T-cell (primary cell): Measurements from ENCODE around the gene KRTAP10-8. TPM values are rescaled to one million over a fixed set of nuclear protein-coding genes. Genes with fewer than 3 reads are reported as not detected.
A peak's percentile ranks its signal among the peaks of the same experiment; 100 is the strongest.

Source experiments
- ATAC-seq, 4 experiments: fragments of 200-7000 bp in 3 of 4; fragments of 150-1000 bp in 1 of 4; cut with Tn5 transposase; replicated peaks in 1 of 4; 1 replicate in 3 of 4; 2 replicates in 1 of 4; pipeline ENCODE4 v1.10.0; 2021; ENCODE audit warnings: moderate library complexity in 3 of 4, mild to moderate bottlenecking in 2 of 4, moderate number of reproducible peaks in 1 of 4
- CTCF ChIA-PET, 2 donors: fragments of 300-600 bp; sonication (Branson Sonifier 250); formaldehyde crosslinking; loops; one replicate each; lab custom pipeline; 2022; ENCODE audit warnings: antibody characterized with exemption in 2 of 2; lab: Charles Lee
- POLR2A ChIA-PET, 2 donors: fragments of 300-600 bp; sonication (Branson Sonifier 250); formaldehyde crosslinking; loops; one replicate each; lab custom pipeline; 2022; ENCODE audit warnings: antibody characterized with exemption in 2 of 2; lab: Charles Lee
- DNase-seq, 35 experiments: peaks; one replicate each; pipeline versions ENCODE4 v3.0.0 to v3.0.0-alpha.2; 2013 to 2023
- H3K27ac ChIP-seq: one replicate; pipeline ENCODE4 v1.5.1; 2013; ENCODE audit warnings: low read length
- H3K27me3 ChIP-seq, 2 experiments: replicated peaks in 1 of 2; 1 replicate in 1 of 2; 2 replicates in 1 of 2; pipeline versions ENCODE4 v1.6.1 to v1.7.0; 2013; ENCODE audit warnings: low read length in 1 of 2, mixed read lengths in 1 of 2; ENCODE audit not compliant: control insufficient read depth in 2 of 2, insufficient read depth in 2 of 2; ENCODE audit errors: extremely low read depth in 1 of 2
- H3K36me3 ChIP-seq, 2 donors: 1 replicate in 1 of 2; 2 replicates in 1 of 2; pipeline versions ENCODE4 v1.6.1 to v1.7.0; 2013; ENCODE audit warnings: low read length in 1 of 2; ENCODE audit not compliant: control insufficient read depth in 2 of 2, insufficient read depth in 1 of 2; ENCODE audit errors: extremely low read depth in 1 of 2
- H3K4me1 ChIP-seq, 2 experiments: 1 replicate in 1 of 2; 2 replicates in 1 of 2; pipeline versions ENCODE4 v1.6.1 to v1.7.0; 2013; ENCODE audit warnings: low read length in 2 of 2, mixed read lengths in 1 of 2; ENCODE audit not compliant: insufficient read depth in 2 of 2, control insufficient read depth in 1 of 2; ENCODE audit errors: extremely low read depth in 1 of 2
- H3K4me3 ChIP-seq, 2 donors: 1 replicate in 1 of 2; 2 replicates in 1 of 2; pipeline versions ENCODE4 v1.5.1 to v1.7.0; 2013; ENCODE audit warnings: mild to moderate bottlenecking in 2 of 2, low read length in 1 of 2, moderate library complexity in 1 of 2; ENCODE audit not compliant: control insufficient read depth in 1 of 2; ENCODE audit errors: extremely low read depth in 1 of 2
- H3K9me3 ChIP-seq: 2 replicates; pipeline ENCODE4 v1.7.0; 2013
- H3K27ac Mint-ChIP-seq, 2 donors: one replicate each; pipeline ENCODE4 v1.8.0; 2020 to 2021; ENCODE audit warnings: mild to moderate bottlenecking in 2 of 2, mixed read lengths in 2 of 2
- H3K27me3 Mint-ChIP-seq, 2 donors: one replicate each; pipeline ENCODE4 v1.8.0; 2021 to 2022; ENCODE audit warnings: mixed read lengths in 2 of 2
- H3K36me3 Mint-ChIP-seq: one replicate; pipeline ENCODE4 v1.8.0; 2021; ENCODE audit warnings: mixed read lengths
- H3K4me1 Mint-ChIP-seq, 3 donors: one replicate each; pipeline ENCODE4 v1.8.0; 2020 to 2022; ENCODE audit warnings: mixed read lengths in 3 of 3, mild to moderate bottlenecking in 1 of 3
- H3K4me3 Mint-ChIP-seq, 3 donors: one replicate each; pipeline ENCODE4 v1.8.0; 2020 to 2022; ENCODE audit warnings: mild to moderate bottlenecking in 3 of 3, mixed read lengths in 3 of 3, moderate library complexity in 3 of 3
- H3K9me3 Mint-ChIP-seq, 3 donors: one replicate each; pipeline ENCODE4 v1.8.0; 2020 to 2022; ENCODE audit warnings: mixed read lengths in 3 of 3
- WGBS: methylation state at CpG from one replicate; pipeline ENCODE4 v1.1.5; 2013; ENCODE audit warnings: missing lambda C conversion rate; ENCODE audit not compliant: insufficient coverage; 5-methylcytosine and 5-hydroxymethylcytosine counted together
- total RNA-seq, 35 experiments: library from RNA in 6 of 35; stranded (reverse) in 6 of 35; fragments of 120-200 nt in 1 of 35; gene quantifications; one replicate each; pipeline versions ENCODE4 v1.2.1 to v1.2.4 and lab custom pipeline; 2013 to 2026

The KRTAP10-8 gene
- total RNA-seq, 5 donors from 2014 or later (not counting 1 experiment from before 2014, with no cell fraction given) = not detected

DNA sequence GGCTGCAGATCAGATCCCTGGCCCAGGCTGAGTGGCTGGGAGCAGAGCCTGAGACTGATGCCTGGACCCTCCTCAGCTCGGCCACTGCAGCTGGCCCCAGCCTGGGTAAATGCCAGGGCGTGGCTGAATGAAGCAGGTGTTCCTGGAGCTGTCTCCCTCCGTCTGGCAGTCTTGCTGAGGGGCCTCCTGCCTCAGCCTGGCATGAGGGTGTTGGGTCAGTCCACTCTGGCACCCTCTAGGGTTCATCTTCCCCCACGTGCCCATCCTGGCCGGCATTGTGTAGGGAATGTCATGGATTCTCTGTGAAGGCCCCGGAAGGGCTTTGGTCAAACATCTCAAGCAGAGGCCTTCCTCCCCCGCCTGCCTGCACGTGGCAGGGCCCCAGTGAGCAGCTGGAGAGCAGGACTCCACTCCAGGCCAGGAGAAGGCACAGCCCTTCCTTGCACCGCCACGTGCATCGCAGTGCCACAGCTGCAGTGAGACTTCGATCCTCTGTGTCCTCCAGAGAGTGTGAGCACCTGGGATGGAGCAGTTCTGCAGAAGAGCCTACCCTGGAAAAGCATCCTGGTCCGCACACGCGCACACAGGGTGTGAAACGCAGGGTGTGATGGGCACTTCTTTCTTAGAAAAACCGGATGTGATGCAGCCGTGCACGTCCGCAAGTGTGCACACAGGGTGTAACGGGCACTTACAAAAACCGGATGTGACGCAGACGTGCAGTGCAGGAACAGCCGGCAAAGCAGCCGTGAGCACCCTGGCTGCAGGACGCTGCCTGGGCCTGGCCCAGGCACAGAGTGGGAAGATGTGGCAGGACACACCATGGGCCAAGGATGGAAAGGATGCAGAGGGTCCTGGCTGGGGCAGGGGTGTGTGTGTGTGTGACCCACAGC is 43.0 kb upstream of the KRTAP10-8 start:
- H3K27me3 ChIP-seq = peaks cover 0 to 31% of the 10 kb centered on the region in 2 experiments
- ATAC-seq = no peak
- ChIA-PET CTCF (interaction anchor here in 1 of 2 donors (0.5 kb wide), 1 partner anchor 92 kb away, joined by 3 read pairs; no protein-coding TSS in a partner anchor), POLR2A (no interaction called here)
- H3K27ac Mint-ChIP-seq = no peak overlapping the region
- H3K4me3 Mint-ChIP-seq = no peak overlapping the region
- H3K9me3 Mint-ChIP-seq = no peaks in the 10 kb centered on the region
- no peak overlapping the region for H3K27ac ChIP-seq
- DNase-seq = peak in 1 of 35 experiments; percentile 9
- H3K36me3 ChIP-seq = no peaks in the 10 kb centered on the region
- H3K4me1 ChIP-seq = no peaks in the 10 kb centered on the region
- H3K36me3 Mint-ChIP-seq = no peaks in the 10 kb centered on the region
- H3K9me3 ChIP-seq = no peaks in the 10 kb centered on the region
- H3K27me3 Mint-ChIP-seq = peaks cover 3 to 5% of the 10 kb centered on the region in 2 donors
- WGBS = 82% methylated on average over 27 of the region's 27 CpGs
- H3K4me1 Mint-ChIP-seq = peaks cover 10 to 17% (median 14%) of the 10 kb centered on the region in 3 donors
- no peak overlapping the region for H3K4me3 ChIP-seq

DNA sequence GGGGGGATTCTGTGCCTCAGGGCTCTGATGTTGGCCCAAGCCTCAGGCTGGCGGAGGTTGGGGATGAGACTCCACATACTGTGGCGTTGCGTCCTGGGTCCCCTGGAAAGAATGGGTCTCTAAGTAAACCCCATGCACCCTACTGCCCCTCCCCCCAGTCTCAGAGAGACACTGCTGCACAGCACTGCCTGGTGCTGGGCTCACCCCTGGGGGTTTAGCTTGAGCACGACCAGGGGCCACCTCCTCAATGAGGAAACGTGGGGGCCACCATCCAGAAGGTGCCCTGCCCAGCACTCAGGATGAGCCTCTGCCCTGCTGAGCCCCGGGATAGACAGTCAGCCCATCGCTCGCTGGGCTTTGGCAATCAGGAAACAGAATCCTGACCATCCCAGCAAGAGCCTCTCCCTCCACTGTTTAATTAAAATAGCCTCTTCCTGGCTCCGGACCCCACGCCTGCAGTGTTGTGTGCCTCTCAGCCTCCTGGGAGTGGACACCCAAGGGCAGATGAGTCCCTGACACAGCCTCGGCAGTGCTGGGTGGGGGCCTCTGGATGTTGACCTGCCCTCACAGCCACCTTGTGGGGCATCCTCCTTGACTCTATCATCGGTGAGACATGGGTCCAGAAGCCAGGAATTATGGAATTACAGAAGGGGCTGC is 41.9 kb upstream of the KRTAP10-8 start:
- POLR2A ChIA-PET = no interaction called here
- Histone ChIP-seq H3K27ac (no peak overlapping the region), H3K4me1 (peaks cover 0 to 7% of the 10 kb centered on the region in 2 experiments), H3K27me3 (peaks cover 0 to 39% of the 10 kb centered on the region in 2 experiments), H3K36me3 (no peaks in the 10 kb centered on the region), H3K4me3 (no peak overlapping the region), H3K9me3 (no peaks in the 10 kb centered on the region)
- 78% methylated on average over 9 of the region's 12 CpGs for WGBS
- DNase-seq = no peak
- no peak for ATAC-seq
- Mint-ChIP-seq H3K4me1 (peaks cover 6 to 10% (median 8%) of the 10 kb centered on the region in 3 donors), H3K27ac (no peak overlapping the region), H3K9me3 (no peaks in the 10 kb centered on the region), H3K4me3 (no peak overlapping the region), H3K27me3 (peaks cover 7 to 11% of the 10 kb centered on the region in 2 donors), H3K36me3 (no peaks in the 10 kb centered on the region)
- CTCF ChIA-PET = no interaction called here

DNA sequence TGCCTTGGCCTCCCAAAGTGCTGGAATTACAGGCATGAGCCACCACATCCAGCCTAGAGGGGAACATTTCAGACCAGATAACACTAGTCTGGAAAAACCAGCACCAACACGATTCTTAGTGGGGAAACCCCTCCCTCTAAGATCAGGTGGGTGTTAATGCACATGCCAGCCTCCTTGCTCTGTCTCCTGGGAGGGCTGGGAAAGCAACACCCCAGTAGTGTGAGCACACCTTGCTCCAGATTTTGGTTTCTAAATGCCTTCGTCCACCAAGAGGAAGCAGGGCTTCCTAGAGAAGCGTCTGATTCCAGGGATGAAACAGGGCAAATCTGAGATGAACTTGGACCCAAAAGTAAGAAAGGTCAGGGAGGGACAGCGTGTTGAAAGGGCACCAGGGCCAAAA is 40.6 kb upstream of the KRTAP10-8 start:
- POLR2A ChIA-PET = no interaction called here
- H3K4me3 ChIP-seq = no peak overlapping the region

GRCh38 chr21:44571844-44572782 is 39.8 kb upstream of the KRTAP10-8 start:
- Mint-ChIP-seq H3K4me3 (no peak overlapping the region), H3K4me1 (peaks cover 0 to 12% (median 2%) of the 10 kb centered on the region in 3 donors), H3K9me3 (peaks cover 0 to 6% (median under 1%) of the 10 kb centered on the region in 3 donors), H3K36me3 (no peaks in the 10 kb centered on the region), H3K27me3 (peaks cover 10 to 12% of the 10 kb centered on the region in 2 donors), H3K27ac (no peak overlapping the region)
- ATAC-seq = no peak
- Histone ChIP-seq H3K4me3 (no peak overlapping the region), H3K27ac (no peak overlapping the region), H3K9me3 (no peaks in the 10 kb centered on the region), H3K27me3 (peaks cover 0 to 44% of the 10 kb centered on the region in 2 experiments), H3K4me1 (peaks cover 0 to 7% of the 10 kb centered on the region in 2 experiments), H3K36me3 (no peaks in the 10 kb centered on the region)
- ChIA-PET POLR2A (no interaction called here), CTCF (no interaction called here)
- peak in 1 of 35 experiments; percentile 10 for DNase-seq
- WGBS = 87% methylated on average over 37 of the region's 40 CpGs

More for the DNA sequence above, 40.6 kb upstream of the KRTAP10-8 start:
- DNase-seq (peak in 1 of 35 experiments; percentile 1), ATAC-seq (no peak)
- CTCF ChIA-PET = no interaction called here
- Mint-ChIP-seq H3K4me3 (no peak overlapping the region), H3K36me3 (no peaks in the 10 kb centered on the region), H3K9me3 (no peaks in the 10 kb centered on the region), H3K4me1 (peaks cover 0 to 12% (median 2%) of the 10 kb centered on the region in 3 donors), H3K27me3 (peaks cover 10 to 12% of the 10 kb centered on the region in 2 donors), H3K27ac (no peak overlapping the region)
- Histone ChIP-seq H3K27ac (no peak overlapping the region), H3K27me3 (peaks cover 0 to 44% of the 10 kb centered on the region in 2 experiments), H3K4me1 (peaks cover 0 to 7% of the 10 kb centered on the region in 2 experiments), H3K36me3 (no peaks in the 10 kb centered on the region), H3K9me3 (no peaks in the 10 kb centered on the region)
- 60% methylated on average over 3 of the region's 4 CpGs for WGBS

- peaks cover 0 to 7% of the 10 kb centered on the region in 2 experiments for H3K4me1 ChIP-seq
- Mint-ChIP-seq H3K4me3 (no peak overlapping the region), H3K36me3 (no peaks in the 10 kb centered on the region), H3K27me3 (peaks cover 10 to 12% of the 10 kb centered on the region in 2 donors), H3K27ac (no peak overlapping the region), H3K9me3 (peaks cover 0 to 13% (median 8%) of the 10 kb centered on the region in 3 donors), H3K4me1 (peaks cover 0 to 12% (median 2%) of the 10 kb centered on the region in 3 donors)
- H3K9me3 ChIP-seq = no peaks in the 10 kb centered on the region
- H3K4me3 ChIP-seq = no peak overlapping the region
- CTCF ChIA-PET = no interaction called here
- WGBS = 88% methylated on average over 9 of the region's 15 CpGs
- POLR2A ChIA-PET = no interaction called here
- H3K27ac ChIP-seq = no peak overlapping the region
- H3K27me3 ChIP-seq = peaks cover 0 to 44% of the 10 kb centered on the region in 2 experiments
- DNase-seq = no peak
- no peak for ATAC-seq
- no peaks in the 10 kb centered on the region for H3K36me3 ChIP-seq
Measured at GRCh38 chr21:44572959-44573583, 38.8 kb upstream of the KRTAP10-8 start.
